BJ (cell line): ENCODE measurements around the gene LGALS4. TPM values are rescaled to one million over a fixed set of nuclear protein-coding genes. Genes with fewer than 3 reads are reported as not detected.

ENCODE experiments used
- CTCF ChIA-PET: fragments of 350-600 bp; formaldehyde crosslinking; extraction: SDS; loops from one replicate; lab custom pipeline; 2021; ENCODE audit warnings: antibody characterized with exemption, inconsistent platforms; lab: Yijun Ruan, JAX
- POLR2A ChIA-PET: fragments of 300-600 bp; sonication (Branson Sonifier 250); formaldehyde crosslinking; extraction: SDS; loops from one replicate; lab custom pipeline; 2021; ENCODE audit warnings: antibody characterized with exemption; lab: Charles Lee
- DNase-seq: peaks from one replicate; pipeline ENCODE4 v3.0.0-alpha.2; 2011; ENCODE audit warnings: low read depth
- H3K27me3 ChIP-seq: 2 replicates; pipeline ENCODE4 v1.6.0; 2011; ENCODE audit warnings: low read length; ENCODE audit not compliant: control insufficient read depth, insufficient read depth
- H3K36me3 ChIP-seq: 2 replicates; pipeline ENCODE4 v1.5.1; 2011; ENCODE audit warnings: low read length; ENCODE audit not compliant: control insufficient read depth, insufficient read depth
- H3K4me3 ChIP-seq: 2 replicates; pipeline ENCODE4 v1.5.1; 2011; ENCODE audit warnings: low read depth, mild to moderate bottlenecking, control low read depth, low read length
- CTCF ChIP-seq: IDR thresholded peaks from 2 replicates; pipeline ENCODE4 v1.5.1; 2011; ENCODE audit warnings: low read depth, mild to moderate bottlenecking, control low read depth, inconsistent platforms, low read length, moderate library complexity; ENCODE audit not compliant: insufficient read depth
- polyA plus RNA-seq: library from polyadenylated mRNA; depleted of rRNA; stranded (reverse); fragments of >200 nt; gene quantifications from 2 replicates; pipeline ENCODE4 v1.2.3, GENCODE V29; 2011

LGALS4 gene
- polyA plus RNA-seq, 1 experiment, result 0.53 TPM

DNA sequence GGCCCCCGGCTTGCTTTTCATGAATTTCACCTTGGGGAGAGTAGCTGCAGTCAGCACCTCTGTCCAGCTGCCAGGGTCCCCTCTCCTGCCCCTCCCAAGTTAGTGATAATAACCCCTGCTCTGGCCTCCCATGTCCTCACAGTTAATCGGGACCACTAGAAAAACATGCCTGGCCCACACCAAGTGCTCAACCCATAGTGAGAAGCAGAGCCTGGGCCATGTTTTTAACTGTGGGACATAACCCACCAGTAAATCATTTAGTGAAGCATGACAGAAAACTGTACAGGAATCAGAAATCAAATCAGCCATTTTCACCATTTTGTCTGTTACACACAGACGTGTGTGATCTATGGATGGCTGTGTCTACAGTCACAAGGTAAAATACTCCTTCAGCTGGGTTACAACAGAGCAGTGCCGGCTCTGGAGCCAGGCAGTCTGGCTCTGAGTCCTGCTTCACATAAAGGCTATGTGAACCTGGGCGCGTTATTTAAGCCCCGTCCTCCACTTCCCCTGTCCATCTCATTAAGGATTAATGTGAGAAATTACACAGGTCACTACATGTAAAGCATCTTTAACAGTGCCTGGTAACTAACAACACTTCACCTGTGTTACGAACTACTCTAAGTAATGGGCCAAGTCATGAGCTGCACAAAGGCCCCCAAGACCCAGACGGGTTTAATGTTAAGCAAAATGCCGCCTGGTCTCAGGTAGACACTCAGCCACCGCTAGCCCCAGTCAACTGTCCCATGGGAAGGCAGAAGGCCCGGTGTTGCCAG is 26.4 kb upstream of the LGALS4 start:
- ChIA-PET POLR2A (interaction anchor here (1.0 kb wide), 1 partner anchor 10 kb away, joined by 3 read pairs; no protein-coding TSS in a partner anchor), CTCF (interaction anchor here (1.2 to 1.3 kb wide), 2 partner anchors 12 to 69 kb away, joined by 3 read pairs; no protein-coding TSS in a partner anchor)
- DNase-seq, result no peak
- no peak overlapping the region for H3K4me3 ChIP-seq
- TF ChIP-seq CTCF, result no peak
- no peaks in the 10 kb centered on the region for H3K27me3 ChIP-seq
- peaks cover 60% of the 10 kb centered on the region for H3K36me3 ChIP-seq

- peaks cover 52% of the 10 kb centered on the region for H3K36me3 ChIP-seq
- ChIA-PET POLR2A (no interaction called here), CTCF (interaction anchor here (0.9 to 1.3 kb wide), 4 partner anchors 11 to 68 kb away, joined by 3 read pairs; no protein-coding TSS in a partner anchor)
- no peak overlapping the region for H3K4me3 ChIP-seq
- no peak for DNase-seq
- no peak for TF ChIP-seq CTCF
- H3K27me3 ChIP-seq, result no peaks in the 10 kb centered on the region
Observed at GRCh38 chr19:38838208-38838985, 25.7 kb upstream of the LGALS4 start.

GRCh38 chr19:38837656-38838121 is 24.9 kb upstream of the LGALS4 start:
- no peak for TF ChIP-seq CTCF
- peaks cover 45% of the 10 kb centered on the region for H3K36me3 ChIP-seq
- DNase-seq, result no peak
- POLR2A ChIA-PET, result interaction anchor here (0.8 kb wide), 1 partner anchor 11 kb away, joined by 3 read pairs; no protein-coding TSS in a partner anchor
- H3K4me3 ChIP-seq, result no peak overlapping the region
- CTCF ChIA-PET, result interaction anchor here (0.9 to 1.3 kb wide), 5 partner anchors 10 to 68 kb away, joined by 3 to 6 read pairs (median 3); no protein-coding TSS in a partner anchor
- no peaks in the 10 kb centered on the region for H3K27me3 ChIP-seq

- no peak for DNase-seq
- POLR2A ChIA-PET, result interaction anchor here (0.8 kb wide), 1 partner anchor 12 kb away, joined by 3 read pairs; no protein-coding TSS in a partner anchor
- TF ChIP-seq CTCF, result no peak
- no peaks in the 10 kb centered on the region for H3K27me3 ChIP-seq
- no peak overlapping the region for H3K4me3 ChIP-seq
- CTCF ChIA-PET, result interaction anchor here (0.9 to 1.1 kb wide), 3 partner anchors 11 to 32 kb away, joined by 3 to 6 read pairs (median 3); no protein-coding TSS in a partner anchor
- peaks cover 40% of the 10 kb centered on the region for H3K36me3 ChIP-seq
Observed at GRCh38 chr19:38836983-38837626, 24.4 kb upstream of the LGALS4 start.
